H9 (cell line): ENCODE data around the gene NUDT22. TPM values are rescaled to one million over a fixed set of nuclear protein-coding genes. Genes with fewer than 3 reads are reported as not detected.

Experiments used
- DNase-seq: peaks from one replicate; pipeline ENCODE4 v3.0.0-alpha.2; 2017
- H2AFZ ChIP-seq: one replicate; pipeline ENCODE4 v1.6.1; 2013; ENCODE audit warnings: mild to moderate bottlenecking, low read length, control low read depth, moderate library complexity
- H2AK5ac ChIP-seq: 2 replicates; pipeline ENCODE4 v1.6.1; 2013; ENCODE audit warnings: low read length, control low read depth, mixed read lengths; ENCODE audit not compliant: insufficient read length
- H2BK120ac ChIP-seq: one replicate; pipeline ENCODE4 v1.6.1; 2013; ENCODE audit warnings: low read depth, mild to moderate bottlenecking, low read length, control low read depth, inconsistent platforms; ENCODE audit not compliant: poor library complexity, severe bottlenecking
- H2BK12ac ChIP-seq: 2 replicates; pipeline ENCODE4 v1.6.1; 2013; ENCODE audit warnings: low read length, control low read depth, mixed read lengths, low read depth; ENCODE audit not compliant: insufficient read length
- H2BK15ac ChIP-seq: 2 replicates; pipeline ENCODE4 v1.6.1; 2013; ENCODE audit warnings: low read depth, low read length, control low read depth
- H2BK20ac ChIP-seq: one replicate; pipeline ENCODE4 v1.6.1; 2013; ENCODE audit warnings: low read depth, mild to moderate bottlenecking, low read length, control low read depth, inconsistent platforms; ENCODE audit not compliant: poor library complexity, severe bottlenecking
- H2BK5ac ChIP-seq: 2 replicates; pipeline ENCODE4 v1.6.1; 2013; ENCODE audit warnings: low read length, control low read depth, mixed read lengths; ENCODE audit not compliant: insufficient read length
- H3K14ac ChIP-seq: 2 replicates; pipeline ENCODE4 v1.6.1; 2013; ENCODE audit warnings: low read length, control low read depth; ENCODE audit not compliant: insufficient read depth
- H3K18ac ChIP-seq: 2 replicates; pipeline ENCODE4 v1.6.1; 2013; ENCODE audit warnings: low read depth, mild to moderate bottlenecking, mixed read lengths, low read length, control low read depth; ENCODE audit not compliant: insufficient read length
- H3K23ac ChIP-seq: 2 replicates; pipeline ENCODE4 v1.6.1; 2013; ENCODE audit warnings: low read length, control low read depth, mixed read lengths, low read depth; ENCODE audit not compliant: insufficient read length
- H3K23me2 ChIP-seq: 2 replicates; pipeline ENCODE4 v1.6.1; 2013; ENCODE audit warnings: low read depth, mild to moderate bottlenecking, mixed read lengths, low read length, control low read depth; ENCODE audit not compliant: insufficient read length, poor library complexity, severe bottlenecking
- H3K27ac ChIP-seq: 2 replicates; pipeline ENCODE4 v1.5.1; 2013; ENCODE audit warnings: low read length, control low read depth, mixed read lengths, low read depth; ENCODE audit not compliant: insufficient read length
- H3K27me3 ChIP-seq: 2 replicates; pipeline ENCODE4 v1.6.1; 2013; ENCODE audit warnings: low read length, control low read depth, inconsistent platforms; ENCODE audit not compliant: insufficient read depth
- H3K4ac ChIP-seq: 2 replicates; pipeline ENCODE4 v1.6.1; 2013; ENCODE audit warnings: low read depth, mild to moderate bottlenecking, control low read depth, inconsistent platforms, low read length, moderate library complexity
- H3K4me1 ChIP-seq: 2 replicates; pipeline ENCODE4 v1.6.1; 2013; ENCODE audit warnings: low read length, control low read depth, inconsistent platforms; ENCODE audit not compliant: insufficient read depth
- H3K4me2 ChIP-seq: 2 replicates; pipeline ENCODE4 v1.6.1; 2013; ENCODE audit warnings: low read length, control low read depth, mixed read lengths; ENCODE audit not compliant: insufficient read length, insufficient read depth
- H3K56ac ChIP-seq: 2 replicates; pipeline ENCODE4 v1.6.1; 2013; ENCODE audit warnings: low read depth, mild to moderate bottlenecking, mixed read lengths, low read length, control low read depth; ENCODE audit not compliant: insufficient read length
- H3K79me1 ChIP-seq: 2 replicates; pipeline ENCODE4 v1.6.1; 2013; ENCODE audit warnings: low read depth, mild to moderate bottlenecking, moderate library complexity, low read length, control low read depth, inconsistent platforms; ENCODE audit not compliant: insufficient read depth, poor library complexity, severe bottlenecking
- H3K79me2 ChIP-seq: 2 replicates; pipeline ENCODE4 v1.6.1; 2013; ENCODE audit warnings: low read length, control low read depth, inconsistent platforms; ENCODE audit not compliant: insufficient read depth
- H3K9ac ChIP-seq: 2 replicates; pipeline ENCODE4 v1.6.1; 2013; ENCODE audit warnings: low read length, control low read depth, mixed read lengths; ENCODE audit not compliant: insufficient read length; ENCODE audit errors: extremely low read depth
- H3K9me3 ChIP-seq: one replicate; pipeline ENCODE4 v1.6.1; 2013; ENCODE audit warnings: low read depth, low read length, inconsistent platforms; ENCODE audit not compliant: control insufficient read depth
- H3T11ph ChIP-seq: one replicate; pipeline ENCODE4 v1.6.1; 2013; ENCODE audit warnings: mild to moderate bottlenecking, low read length, control low read depth, inconsistent platforms
- H4K20me1 ChIP-seq: one replicate; pipeline ENCODE4 v1.6.1; 2013; ENCODE audit not compliant: control insufficient read depth, insufficient read length, insufficient read depth
- H4K5ac ChIP-seq: 2 replicates; pipeline ENCODE4 v1.6.1; 2013; ENCODE audit warnings: low read depth, mild to moderate bottlenecking, mixed read lengths, low read length, control low read depth; ENCODE audit not compliant: insufficient read length
- H4K8ac ChIP-seq: replicated peaks from 2 replicates; pipeline ENCODE4 v1.6.1; 2013; ENCODE audit warnings: low read length, control low read depth, mixed read lengths, low read depth; ENCODE audit not compliant: insufficient read length
- H4K91ac ChIP-seq: 2 replicates; pipeline ENCODE4 v1.6.1; 2013; ENCODE audit warnings: low read depth, mild to moderate bottlenecking, moderate library complexity, mixed read lengths, low read length, control low read depth; ENCODE audit not compliant: insufficient read length
- H3K27ac Mint-ChIP-seq, 3 experiments: 2 replicates in 2 of 3; 3 replicates in 1 of 3; pipeline ENCODE4 v1.8.0; 2020 to 2021; ENCODE audit warnings: mixed read lengths in 3 of 3, mild to moderate bottlenecking in 1 of 3, moderate library complexity in 1 of 3
- H3K27me3 Mint-ChIP-seq: 2 replicates; pipeline ENCODE4 v1.8.0; 2021; ENCODE audit warnings: low read depth, mild to moderate bottlenecking, moderate library complexity, mixed read lengths
- H3K36me3 Mint-ChIP-seq, 3 experiments: 2 replicates in 2 of 3; 3 replicates in 1 of 3; pipeline ENCODE4 v1.8.0; 2020 to 2021; ENCODE audit warnings: low read depth in 3 of 3, mixed read lengths in 3 of 3; ENCODE audit not compliant: insufficient read depth in 1 of 3
- H3K4me1 Mint-ChIP-seq, 2 experiments: 2 replicates each; pipeline ENCODE4 v1.8.0; 2020; ENCODE audit warnings: mixed read lengths in 2 of 2
- H3K4me3 Mint-ChIP-seq, 2 experiments: 2 replicates in 1 of 2; 3 replicates in 1 of 2; pipeline ENCODE4 v1.8.0; 2020 to 2021; ENCODE audit warnings: mild to moderate bottlenecking in 2 of 2, mixed read lengths in 2 of 2, moderate library complexity in 1 of 2
- H3K9me3 Mint-ChIP-seq, 2 experiments: 2 replicates in 1 of 2; 3 replicates in 1 of 2; pipeline ENCODE4 v1.8.0; 2020; ENCODE audit warnings: mild to moderate bottlenecking in 2 of 2, mixed read lengths in 2 of 2, moderate library complexity in 1 of 2
- WGBS: extraction: QIAGEN DNeasy Blood & Tissue Kit; methylation state at CpG from one replicate; pipeline ENCODE4 v1.1.7; 2013; ENCODE audit warnings: missing lambda C conversion rate, low lambda C conversion rate, mixed read lengths; ENCODE audit not compliant: insufficient read length; ENCODE audit errors: extremely low coverage; 5-methylcytosine and 5-hydroxymethylcytosine counted together
- total RNA-seq: library from RNA; stranded (reverse); gene quantifications from 2 replicates; pipeline ENCODE4 v1.2.1, GENCODE V29; 2021
- TF ChIP-seq, protein P1 (sequence below): fragments of 200-600 bp; sonication (generic); conservative IDR thresholded peaks from 3 replicates; pipeline ENCODE4 v1.8.0; 2021; ENCODE audit warnings: antibody characterized with exemption, mild to moderate bottlenecking

The NUDT22 gene
- total RNA-seq, 1 experiment from 2014 or later, result 39.6 TPM

- peaks cover 10% of the 10 kb centered on the region for H3K27me3 Mint-ChIP-seq
- no peak overlapping the region for H3K27ac ChIP-seq
- H3K23me2 ChIP-seq, result no peaks in the 10 kb centered on the region
- no peak overlapping the region for H2AK5ac ChIP-seq
- H4K8ac ChIP-seq, result no peak overlapping the region
- H4K5ac ChIP-seq, result no peak overlapping the region
- no peak overlapping the region for H2AFZ ChIP-seq
- no peaks in the 10 kb centered on the region for H3K79me2 ChIP-seq
- no peak overlapping the region for H3K18ac ChIP-seq
- peaks cover 26 to 33% (median 30%) of the 10 kb centered on the region in 3 experiments; a peak in 6 of 7 replicates for H3K36me3 Mint-ChIP-seq
- no peak overlapping the region for H3K4ac ChIP-seq
- H3K9me3 Mint-ChIP-seq, result peaks cover 10 to 13% of the 10 kb centered on the region in 2 experiments
- H3K56ac ChIP-seq, result no peak overlapping the region
- TF ChIP-seq, protein P1, sequence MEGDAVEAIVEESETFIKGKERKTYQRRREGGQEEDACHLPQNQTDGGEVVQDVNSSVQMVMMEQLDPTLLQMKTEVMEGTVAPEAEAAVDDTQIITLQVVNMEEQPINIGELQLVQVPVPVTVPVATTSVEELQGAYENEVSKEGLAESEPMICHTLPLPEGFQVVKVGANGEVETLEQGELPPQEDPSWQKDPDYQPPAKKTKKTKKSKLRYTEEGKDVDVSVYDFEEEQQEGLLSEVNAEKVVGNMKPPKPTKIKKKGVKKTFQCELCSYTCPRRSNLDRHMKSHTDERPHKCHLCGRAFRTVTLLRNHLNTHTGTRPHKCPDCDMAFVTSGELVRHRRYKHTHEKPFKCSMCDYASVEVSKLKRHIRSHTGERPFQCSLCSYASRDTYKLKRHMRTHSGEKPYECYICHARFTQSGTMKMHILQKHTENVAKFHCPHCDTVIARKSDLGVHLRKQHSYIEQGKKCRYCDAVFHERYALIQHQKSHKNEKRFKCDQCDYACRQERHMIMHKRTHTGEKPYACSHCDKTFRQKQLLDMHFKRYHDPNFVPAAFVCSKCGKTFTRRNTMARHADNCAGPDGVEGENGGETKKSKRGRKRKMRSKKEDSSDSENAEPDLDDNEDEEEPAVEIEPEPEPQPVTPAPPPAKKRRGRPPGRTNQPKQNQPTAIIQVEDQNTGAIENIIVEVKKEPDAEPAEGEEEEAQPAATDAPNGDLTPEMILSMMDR, result no peak
- peaks cover 5% of the 10 kb centered on the region for H3K9me3 ChIP-seq
- H3K4me1 ChIP-seq, result peaks cover 4% of the 10 kb centered on the region; the same call in 1 of the 2 replicates
- H3K4me1 Mint-ChIP-seq, result peaks cover 15 to 19% of the 10 kb centered on the region in 2 experiments
- no peak overlapping the region for H4K91ac ChIP-seq
- no peak overlapping the region for H3K23ac ChIP-seq
- H3T11ph ChIP-seq, result no peak overlapping the region
- H2BK120ac ChIP-seq, result no peak overlapping the region
- no peak overlapping the region for H3K27ac Mint-ChIP-seq
- no peak overlapping the region for H2BK15ac ChIP-seq
- H3K4me3 Mint-ChIP-seq, result no peak overlapping the region
- no peak overlapping the region for H2BK20ac ChIP-seq
- no peak overlapping the region for H3K14ac ChIP-seq
- WGBS, result no CpG with 5 or more reads among the region's 1 CpG
- no peaks in the 10 kb centered on the region for H3K79me1 ChIP-seq
- no peak overlapping the region for H3K4me2 ChIP-seq
- no peak for DNase-seq
- H2BK5ac ChIP-seq, result no peak overlapping the region
- H2BK12ac ChIP-seq, result no peak overlapping the region
- H4K20me1 ChIP-seq, result peaks cover 3% of the 10 kb centered on the region
- H3K27me3 ChIP-seq, result no peaks in the 10 kb centered on the region; the same call in 1 of the 2 replicates
- H3K9ac ChIP-seq, result no peak overlapping the region
Measured at GRCh38 chr11:64178203-64178602, 47.9 kb upstream of the NUDT22 start.
